Measurements from ENCODE around the gene ADARB2.

ADARB2 gene

DNA sequence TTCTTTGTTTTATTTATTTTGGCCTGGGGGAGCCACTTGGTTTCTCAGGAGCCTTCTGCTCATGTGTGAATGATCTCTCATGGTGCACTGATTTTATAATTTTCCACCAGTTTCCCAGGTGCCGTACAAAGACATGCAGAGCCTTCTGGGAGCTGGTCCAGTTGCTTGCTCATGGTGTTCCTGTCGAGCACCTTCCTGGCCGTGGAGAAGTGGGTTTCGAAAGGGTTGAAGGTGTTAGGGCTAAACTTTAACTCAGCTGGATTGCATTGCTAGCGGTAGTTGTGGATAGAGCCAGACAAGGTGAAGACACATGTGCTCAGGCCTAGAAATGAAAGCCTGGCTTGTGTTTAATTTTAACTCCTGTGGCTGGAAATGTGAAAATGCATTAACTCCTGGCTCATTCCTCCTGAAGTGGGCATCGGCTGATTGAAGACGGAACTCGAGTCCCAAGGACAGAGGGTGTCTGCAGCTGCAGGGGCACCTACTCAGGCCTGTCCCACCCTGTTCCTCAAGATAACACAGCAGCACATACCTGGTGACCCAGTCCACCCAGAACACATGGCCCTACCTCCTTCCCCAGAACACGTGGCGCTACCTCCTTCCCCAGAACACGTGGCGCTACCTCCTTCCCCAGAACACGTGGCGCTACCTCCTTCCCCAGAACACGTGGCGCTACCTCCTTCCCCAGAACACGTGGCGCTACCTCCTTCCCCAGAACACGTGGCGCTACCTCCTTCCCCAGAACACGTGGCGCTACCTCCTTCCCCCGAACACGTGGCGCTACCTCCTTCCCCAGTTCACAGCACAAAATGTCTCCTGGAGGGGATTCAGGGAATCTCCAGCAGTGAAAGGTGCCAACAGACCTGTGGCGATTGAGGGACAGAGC, 547.9 kb downstream of the ADARB2 start:
- no peak for DNase-seq

DNA sequence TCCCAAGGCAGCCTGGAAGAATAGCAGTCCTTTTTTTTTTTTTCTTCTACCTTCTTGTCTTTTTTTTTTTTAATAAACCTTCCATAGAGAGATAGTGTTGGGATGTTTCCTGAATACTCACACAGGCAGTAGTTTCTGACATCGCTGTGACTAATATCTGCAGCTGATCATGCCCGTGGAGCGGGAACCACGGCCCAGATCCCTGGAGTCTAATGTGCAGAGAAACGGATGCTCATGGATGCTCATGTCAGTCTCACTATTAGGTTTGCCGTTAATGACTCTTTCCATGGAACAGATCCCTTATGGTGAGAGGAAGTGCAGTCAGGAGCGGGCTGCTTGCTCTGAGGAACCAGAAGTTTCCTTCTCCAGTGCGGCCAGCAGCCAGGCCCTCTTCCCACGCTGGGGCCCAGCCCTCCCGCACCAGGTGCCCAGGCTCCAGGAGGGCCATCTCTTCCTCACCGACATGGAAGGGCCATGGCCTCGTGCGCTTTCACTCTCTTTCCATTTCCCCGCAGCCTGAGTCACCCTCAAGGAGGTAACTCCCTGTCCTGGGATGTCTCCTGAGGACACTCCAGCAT, 548.7 kb downstream of the ADARB2 start:
- DNase-seq: no peak

- DNase-seq: no peak
These were observed 549.3 kb downstream of the ADARB2 start for GRCh38 chr10:1187855-1188557.

- DNase-seq: no peak
These were observed 550.0 kb downstream of the ADARB2 start for GRCh38 chr10:1187151-1187854.

DNA sequence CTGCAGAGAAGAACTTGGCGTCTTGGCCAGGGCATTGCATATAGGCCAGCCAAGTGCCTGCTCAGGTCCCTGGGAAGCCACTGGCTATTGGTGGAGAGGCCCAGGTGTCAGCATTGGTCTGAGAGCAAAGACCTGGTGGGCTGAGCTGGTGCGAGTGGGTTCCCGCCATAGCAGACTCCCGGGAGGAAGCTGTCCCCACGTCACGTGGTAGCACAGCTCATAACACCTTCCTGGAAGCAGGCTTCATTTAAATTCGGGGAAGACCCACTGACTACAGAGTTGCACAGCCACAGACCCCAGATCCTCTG, 550.7 kb downstream of the ADARB2 start:
- no peak for DNase-seq

- no peak for DNase-seq
These were observed 551.2 kb downstream of the ADARB2 start for GRCh38 chr10:1185911-1186682.

DNA sequence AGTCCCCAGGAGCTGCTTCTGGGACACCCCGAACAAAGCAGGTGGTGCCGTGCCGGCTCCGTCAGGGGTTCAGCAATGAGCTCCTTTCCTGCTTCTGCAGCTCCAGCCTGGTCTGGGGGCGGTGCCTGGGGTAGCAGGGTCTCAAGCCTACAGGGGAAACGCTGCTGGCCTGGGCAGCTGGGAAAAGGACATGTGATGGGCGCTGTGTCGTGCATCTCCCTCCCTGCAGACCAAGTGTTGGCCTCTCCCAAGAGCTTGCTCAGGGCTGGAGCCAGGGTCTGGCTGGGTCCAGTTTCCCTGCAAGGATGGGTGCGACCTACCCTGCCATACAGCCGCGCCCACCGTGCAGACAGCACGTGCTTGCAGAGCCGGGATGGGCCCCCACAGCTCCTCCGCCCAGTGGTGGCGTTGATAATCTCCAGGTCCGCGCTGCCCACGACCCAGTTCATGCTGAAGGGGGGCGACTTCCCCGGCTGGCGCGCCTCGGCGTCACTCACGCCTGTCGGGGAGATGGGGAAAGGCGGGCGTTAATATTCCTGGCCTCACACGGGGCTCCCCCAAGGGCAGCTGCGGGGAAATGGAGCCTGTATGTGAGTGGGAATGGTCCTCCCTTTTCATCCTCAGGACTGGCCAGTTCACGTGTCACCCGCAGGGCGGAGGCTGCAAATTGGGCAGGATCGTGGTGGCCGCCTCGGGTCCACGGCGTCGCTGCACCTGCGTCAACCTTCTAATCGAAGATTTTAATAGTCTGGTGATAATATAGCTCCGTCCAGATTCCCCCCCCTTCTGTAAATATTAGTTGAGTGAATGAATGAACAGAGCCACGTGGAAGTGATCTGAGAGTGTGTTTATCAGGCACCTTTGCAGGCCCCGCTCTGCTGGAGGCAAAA, 552.5 kb downstream of the ADARB2 start:
- no peak for DNase-seq

GRCh38 chr10:1183701-1184100, 553.6 kb downstream of the ADARB2 start:
- DNase-seq: no peak

DNA sequence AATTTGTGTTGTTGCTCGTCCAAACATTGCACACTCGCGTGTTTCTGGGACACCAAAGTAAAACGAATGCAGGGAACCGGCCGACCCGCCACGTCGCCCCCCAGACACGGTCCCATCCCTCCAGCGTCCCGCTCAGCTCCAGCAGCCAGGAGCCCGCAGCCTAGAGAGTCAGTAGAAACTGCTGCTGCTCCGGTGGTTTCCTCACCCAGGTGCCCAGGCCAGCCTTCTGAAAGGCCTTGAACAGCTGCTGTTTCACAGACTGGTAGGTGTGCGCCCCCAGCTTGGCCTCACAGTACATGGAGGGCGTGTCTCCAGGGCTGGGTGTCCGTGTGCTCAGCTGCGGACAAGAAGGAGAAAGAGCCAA, 554.3 kb downstream of the ADARB2 start:
- no peak for DNase-seq

DNA sequence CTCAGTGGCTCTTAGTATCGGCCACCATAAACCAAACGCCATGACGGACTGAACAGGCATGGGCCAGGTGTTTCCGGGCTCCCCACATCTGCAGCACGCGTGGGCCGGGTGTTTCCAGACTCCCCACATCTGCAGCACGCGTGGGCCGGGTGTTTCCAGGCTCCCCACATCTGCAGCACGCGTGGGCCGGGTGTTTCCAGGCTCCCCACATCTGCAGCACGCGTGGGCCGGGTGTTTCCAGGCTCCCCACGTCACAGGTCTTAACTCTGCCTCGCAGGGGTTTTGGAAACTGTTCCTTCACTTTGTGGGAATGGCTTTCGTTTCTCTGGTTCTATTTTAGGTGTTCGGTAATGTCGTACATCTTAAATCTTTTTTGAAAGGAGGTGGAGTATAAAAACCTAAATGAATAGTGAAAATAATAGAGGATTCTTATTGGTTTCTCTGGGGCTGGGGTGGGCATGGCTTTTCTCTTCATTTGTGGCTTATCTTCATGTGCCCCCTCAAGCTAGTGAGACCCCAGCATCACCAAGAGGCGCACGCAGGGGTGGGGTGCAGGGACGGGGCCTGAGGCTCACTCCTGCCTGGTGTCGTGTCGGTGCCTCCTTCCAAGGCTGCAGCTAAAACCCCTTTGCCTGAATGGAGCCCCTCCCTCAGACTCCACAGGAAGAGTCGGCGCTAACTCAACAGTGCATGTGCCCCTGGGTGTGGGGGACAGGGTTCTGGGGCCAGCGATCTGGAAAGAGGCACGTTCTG, 554.9 kb downstream of the ADARB2 start:
- DNase-seq: no peak

DNA sequence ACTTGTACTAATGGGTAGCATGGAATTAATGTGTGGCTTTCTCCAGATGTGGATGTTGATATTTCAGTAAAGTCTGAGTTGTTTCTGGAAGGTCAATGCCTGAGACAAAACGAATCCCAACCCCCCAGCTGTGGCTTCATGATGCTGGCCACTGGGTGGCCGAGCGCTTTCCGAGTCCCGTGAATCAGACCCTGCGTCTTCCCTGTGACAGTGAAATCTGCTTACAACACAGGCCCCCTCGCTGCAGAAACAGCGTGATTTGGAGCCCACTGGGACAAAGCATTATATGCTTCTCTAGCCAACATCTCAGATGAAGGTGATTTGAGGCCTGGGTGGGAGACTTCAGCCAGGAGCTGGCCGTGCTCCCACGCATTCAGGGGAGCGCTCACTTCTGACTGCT, 556.5 kb downstream of the ADARB2 start:
- DNase-seq: no peak

GRCh38 chr10:1180071-1180730, 557.1 kb downstream of the ADARB2 start:
- DNase-seq: no peak

- DNase-seq: no peak
These were observed 557.8 kb downstream of the ADARB2 start for GRCh38 chr10:1179346-1180070.

- DNase-seq: no peak
These were observed 558.8 kb downstream of the ADARB2 start for GRCh38 chr10:1178506-1178905.

DNA sequence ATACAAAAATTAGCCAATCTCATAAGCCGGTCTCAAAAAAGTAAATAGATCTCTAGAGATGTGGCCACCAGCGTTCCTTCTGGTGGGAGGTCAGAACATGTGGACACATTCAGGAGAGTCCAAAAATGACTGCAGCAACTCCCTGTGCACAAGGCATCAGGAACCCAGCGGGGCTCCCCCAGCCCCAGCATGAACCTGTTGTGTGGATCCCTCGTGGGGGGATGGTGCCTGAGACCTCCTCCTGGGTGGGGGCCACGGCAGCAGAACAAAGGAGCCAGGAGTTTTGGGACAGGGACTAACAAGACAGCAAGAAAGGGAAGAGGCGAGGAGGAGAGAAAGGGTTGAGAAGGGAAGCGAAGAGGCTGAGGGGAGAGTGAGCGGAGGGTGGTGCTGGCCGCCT, 559.4 kb downstream of the ADARB2 start:
- no peak for DNase-seq

GRCh38 chr10:1175956-1176565, 561.3 kb downstream of the ADARB2 start:
- DNase-seq: no peak

DNA sequence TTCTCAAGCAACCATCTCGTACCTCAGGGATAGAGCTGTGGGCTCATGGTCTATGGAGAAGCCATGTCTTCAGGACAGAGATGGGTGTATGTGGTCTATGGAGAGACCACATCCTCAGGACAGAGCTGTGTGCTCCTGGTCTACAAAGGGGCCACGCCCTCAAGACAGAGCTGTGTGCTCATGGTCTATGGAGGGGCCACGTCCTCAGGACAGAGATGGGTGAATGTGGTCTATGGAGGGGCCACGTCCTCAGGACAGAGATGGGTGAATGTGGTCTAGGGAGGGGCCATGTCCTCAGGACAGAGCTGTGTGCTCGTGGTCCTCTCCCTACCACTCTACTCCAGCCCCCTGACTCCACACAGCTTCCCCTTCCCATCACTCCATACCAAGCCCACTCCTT, 563.3 kb downstream of the ADARB2 start:
- DNase-seq: no peak

DNA sequence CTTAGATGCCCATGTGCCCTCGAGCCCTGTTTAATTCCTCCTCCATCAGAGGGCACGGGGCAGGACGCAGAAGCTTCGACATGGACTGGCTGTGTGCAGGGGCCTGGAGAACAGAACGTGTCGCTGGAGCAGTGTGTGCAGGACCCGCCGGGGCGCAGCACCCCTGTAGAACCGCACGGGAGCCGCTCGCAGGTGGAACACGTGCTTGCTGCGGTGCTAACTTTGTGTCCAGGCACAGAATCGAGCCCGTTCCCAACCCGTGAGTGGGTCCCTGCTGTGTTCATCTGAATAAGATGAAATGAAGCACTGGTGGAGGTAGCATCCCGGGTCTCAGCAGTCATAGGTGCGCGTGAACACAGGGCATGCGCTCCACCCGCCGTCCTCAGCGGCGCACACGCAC, 564.2 kb downstream of the ADARB2 start:
- no peak for DNase-seq
